Activated CD8-positive, alpha-beta memory T cell treated with anti-CD3 and anti-CD28 coated beads for 48 hours (primary cell): ENCODE measurements around the gene BOD1.

Source experiments
- DNase-seq, 3 experiments: peaks; one replicate each; pipeline ENCODE4 v3.0.0-alpha.2; 2020; ENCODE audit warnings: low read depth in 2 of 3, low spot score in 2 of 3

BOD1 gene

DNA sequence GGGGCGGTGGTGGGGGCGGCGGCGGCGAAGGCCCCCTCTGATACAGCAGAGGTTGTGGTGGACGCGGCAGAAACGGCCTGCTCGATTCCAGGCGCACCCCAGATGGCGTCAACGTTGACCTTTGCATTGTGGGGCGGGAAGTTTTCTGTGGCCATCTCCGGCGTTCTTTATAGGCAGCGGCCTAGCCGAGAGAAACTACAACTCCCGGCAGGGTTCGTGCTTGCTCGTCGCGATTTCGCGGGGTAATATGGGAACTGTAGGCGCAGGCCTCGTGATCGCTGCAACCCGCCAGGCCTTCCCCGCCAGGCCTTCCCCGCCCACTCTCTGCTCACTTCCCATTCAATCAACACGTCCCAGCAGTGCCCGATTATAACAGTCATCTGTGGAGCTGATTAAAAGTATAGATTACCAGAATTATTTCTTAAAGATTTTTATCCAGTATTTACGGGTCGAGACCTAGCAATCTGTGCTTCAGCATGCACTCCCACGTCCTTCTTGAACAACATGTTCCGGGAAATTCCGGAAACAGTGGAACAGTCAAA lies at the start of gene BOD1:
Gene BOD1 (minus strand): TSS at position 74 of the 542 bp plus-strand sequence. CDS start 214 bp downstream, outside the sequence.
- DNase-seq: peak; percentile 58 to 88 (median 76)

DNA sequence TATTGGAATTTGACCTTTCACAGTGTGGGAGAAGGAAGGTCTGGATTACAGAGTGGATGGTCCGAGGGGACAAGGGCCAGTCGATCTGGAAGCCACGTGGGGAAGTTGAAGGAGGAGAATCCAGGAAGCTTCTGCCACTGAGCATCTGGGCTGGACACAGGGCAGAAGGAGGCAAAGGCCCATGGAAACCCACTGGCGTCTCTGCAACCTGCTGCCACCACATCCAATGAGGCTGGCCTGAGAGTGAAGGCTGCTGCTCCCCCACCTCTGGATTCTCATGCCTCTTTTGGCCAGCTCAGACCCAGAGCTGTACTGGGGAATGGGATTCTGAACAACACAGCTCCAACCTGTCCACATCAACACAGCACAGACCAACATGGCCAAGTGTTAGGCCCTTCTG lies 48.9 kb upstream of the BOD1 start:
- DNase-seq: no peak

DNA sequence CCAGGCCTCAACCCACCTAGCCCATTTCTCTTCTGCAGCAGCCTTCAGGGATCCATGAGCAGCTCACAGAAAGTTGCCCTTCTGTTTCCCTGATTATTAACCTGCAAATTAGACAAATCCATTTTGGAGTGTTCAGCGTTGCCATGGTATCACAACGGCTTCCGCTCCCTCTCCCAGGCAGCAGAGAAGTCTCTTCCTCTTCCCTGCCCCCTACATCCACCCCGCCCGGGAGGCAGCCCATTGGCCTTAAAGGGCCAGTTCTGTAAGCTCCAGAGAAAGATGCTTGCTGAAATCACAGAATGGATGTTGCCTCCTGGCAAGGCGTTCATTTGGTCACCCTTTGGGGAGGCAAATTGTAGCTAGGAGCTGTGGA lies 47.7 kb upstream of the BOD1 start:
- no peak for DNase-seq

DNA sequence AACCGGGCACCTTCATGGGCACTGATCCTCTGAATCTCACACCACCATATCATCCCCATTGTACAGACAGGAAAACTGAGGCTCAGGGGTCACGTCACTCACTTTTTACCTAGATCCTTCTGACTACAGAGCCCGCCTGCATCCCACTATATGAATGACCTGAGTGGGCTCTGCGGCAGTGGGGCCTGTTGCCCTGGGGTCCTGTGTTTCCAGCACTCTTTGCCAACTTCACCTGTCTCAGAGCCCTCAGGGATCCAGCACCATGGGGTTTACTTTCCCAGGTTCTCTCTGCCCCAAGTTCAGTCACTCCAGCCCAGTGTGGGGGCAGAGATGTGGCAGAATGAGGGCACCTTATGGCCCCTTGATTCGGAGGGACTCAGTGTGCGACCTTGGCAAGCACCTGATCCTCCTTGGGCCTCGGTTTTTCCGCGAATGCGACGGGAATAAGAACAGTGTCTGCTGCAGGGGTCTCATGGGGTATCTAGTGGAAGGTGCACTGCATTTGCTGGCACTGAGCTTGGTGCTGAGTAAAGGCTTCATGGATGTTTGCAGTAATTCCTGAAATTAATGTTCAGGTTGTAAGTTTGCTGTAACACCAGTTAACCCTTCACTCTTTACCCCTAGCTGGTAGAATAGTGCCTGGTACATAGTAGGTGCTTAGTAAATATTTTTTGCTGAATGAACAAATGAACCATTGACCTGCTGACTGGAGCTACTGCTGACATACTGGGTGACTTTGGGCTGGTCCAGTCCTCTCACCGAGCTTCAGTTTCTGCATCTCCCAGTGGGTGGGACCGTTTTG lies 47.1 kb upstream of the BOD1 start:
- DNase-seq: no peak

DNA sequence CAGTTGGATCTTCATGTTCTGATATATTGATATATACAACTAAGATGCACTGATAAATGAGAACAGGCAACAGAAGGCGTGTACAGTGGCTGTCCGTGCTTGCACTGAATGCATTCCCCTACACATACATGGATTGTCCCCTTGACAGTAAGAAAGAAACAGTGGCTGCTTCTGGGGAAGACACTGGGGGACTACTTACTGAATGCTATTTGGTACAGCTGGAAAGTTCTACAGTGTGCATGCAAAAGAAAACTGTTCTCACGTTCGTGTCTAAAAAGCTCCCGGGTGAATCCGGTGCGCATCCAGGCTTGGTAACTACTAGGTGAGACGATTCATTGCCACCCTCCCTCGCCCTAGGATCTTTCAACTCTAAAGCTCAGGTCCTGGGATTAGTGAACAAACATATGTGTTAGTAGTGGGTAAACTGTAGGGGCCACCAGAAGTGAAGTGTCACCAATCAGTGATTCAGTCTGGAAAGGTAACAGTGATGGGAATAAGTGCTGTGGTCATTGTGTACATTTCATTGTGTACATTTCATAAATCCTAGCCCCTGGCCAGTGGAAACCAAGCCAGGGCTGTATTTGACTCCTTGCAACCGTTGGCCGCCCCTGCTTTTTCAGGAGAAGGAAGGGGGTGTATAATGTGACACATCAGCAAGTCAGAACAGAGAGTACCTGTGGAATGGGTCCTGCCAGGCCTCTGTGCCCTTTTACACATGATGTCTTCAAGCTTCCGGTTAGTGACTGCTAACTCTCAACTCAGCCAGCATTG lies 46.3 kb upstream of the BOD1 start:
- DNase-seq: no peak

DNA sequence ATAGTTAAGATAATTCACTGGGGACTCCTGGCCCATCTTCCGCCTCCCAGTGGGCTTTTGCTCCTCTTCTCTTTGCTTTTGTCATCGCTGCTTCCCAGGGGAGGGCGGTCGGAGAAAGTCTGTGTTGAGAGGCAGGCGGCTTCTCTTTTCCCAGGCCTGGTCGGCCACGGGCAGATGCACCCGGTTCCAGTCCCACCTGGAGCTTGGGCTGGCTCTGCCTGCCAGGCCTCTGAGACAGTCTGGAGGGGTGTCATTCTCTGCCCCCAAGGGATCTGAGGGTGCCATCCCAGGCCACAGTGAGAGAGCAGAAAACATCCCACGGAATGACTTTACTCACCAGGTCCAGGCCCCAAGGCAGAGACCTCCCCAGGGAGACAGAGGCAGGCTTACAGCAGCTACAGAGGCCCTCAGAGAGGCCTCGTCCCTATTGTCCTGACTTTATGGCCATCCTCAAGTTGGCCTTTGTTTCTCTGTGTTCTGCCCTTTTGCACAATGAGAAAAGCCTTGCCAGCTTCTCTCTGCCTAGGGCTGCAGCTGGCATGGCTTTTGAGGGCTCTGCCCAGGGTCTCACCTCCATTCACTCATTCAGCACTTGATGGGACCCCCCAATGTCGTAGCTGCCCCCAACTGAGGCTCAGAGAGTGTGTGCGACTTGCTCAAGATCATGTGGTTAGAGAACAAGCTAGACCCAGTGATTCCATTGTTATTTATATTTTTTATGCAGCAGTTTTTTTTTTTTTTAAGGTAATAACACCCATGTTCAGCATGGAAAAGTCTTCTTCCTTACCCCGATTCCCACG lies 44.2 kb upstream of the BOD1 start:
- DNase-seq: no peak

DNA sequence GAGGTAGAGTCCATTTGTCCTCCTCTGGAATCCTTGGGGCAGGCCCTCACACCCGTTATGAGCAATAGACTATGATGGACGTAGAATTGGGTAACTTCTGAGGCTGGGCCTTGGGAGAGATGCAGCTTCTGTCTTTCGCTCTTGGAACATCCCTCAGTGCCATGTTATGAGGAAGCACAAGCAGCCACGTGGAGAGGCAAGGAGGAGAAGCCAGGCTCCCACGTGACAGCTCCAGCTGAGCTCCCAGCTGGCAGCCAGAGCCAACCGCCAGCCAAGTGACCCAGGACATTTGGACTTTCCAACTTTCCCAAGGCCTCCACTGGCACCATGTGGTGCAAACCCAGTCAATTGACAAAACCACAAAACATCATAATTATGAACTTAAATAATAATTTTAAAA lies 43.0 kb upstream of the BOD1 start:
- DNase-seq: no peak

DNA sequence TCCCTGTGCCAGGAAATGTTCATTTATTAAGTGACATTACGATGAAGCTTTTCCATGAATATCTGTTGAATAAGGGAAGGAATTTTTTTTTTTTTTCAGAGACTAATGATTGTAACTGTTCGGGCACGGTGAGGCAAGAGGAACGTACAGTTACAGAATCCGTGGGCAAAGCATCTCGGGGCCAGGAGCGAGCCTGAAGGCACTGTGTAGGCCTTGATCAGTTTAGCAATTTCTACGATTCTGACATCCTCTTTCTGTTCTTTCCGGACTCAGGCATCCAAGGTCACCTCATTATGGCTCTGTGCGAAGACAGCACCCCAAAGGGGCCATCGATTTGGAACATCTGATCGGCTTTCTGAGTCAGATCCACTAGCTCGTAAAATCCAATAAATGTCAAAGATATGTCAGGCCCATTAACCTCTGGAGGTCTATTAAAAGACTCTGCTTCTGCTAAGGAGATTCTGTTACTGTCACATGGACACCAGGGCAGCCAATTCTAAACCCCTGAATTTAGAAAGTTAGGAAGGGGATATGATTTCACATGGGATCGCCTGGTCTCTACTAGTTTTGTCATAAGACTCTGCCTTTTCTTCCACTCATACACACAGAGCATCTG lies 41.4 kb upstream of the BOD1 start:
- no peak for DNase-seq

DNA sequence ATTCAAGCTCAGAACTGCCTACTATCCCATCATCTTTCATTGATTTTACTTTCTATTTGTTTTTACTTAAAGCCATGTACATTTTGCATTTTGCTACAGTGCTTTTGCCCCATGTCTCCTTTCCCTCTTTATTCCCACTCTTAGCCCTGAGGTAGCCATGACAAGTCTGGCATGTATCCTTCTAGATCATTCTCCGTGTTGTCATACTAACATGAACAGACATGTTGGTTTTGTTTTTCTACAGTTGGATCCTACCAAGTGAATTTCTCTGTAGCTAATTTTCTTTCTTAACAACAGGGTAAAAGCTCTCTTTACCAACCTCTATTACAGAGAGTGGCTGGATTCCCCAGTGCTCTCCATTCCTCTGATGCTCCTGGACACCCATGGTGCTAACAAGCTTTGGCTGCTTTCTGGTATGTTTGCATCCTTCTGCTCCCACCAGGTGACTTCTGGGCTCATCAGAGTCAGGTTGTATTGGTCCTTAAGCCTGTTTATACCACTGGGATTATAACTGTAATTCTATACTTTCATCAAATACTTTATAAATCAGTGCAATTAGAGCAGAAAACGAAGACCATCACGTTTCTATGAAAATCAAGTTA lies 38.8 kb upstream of the BOD1 start:
- no peak for DNase-seq

DNA sequence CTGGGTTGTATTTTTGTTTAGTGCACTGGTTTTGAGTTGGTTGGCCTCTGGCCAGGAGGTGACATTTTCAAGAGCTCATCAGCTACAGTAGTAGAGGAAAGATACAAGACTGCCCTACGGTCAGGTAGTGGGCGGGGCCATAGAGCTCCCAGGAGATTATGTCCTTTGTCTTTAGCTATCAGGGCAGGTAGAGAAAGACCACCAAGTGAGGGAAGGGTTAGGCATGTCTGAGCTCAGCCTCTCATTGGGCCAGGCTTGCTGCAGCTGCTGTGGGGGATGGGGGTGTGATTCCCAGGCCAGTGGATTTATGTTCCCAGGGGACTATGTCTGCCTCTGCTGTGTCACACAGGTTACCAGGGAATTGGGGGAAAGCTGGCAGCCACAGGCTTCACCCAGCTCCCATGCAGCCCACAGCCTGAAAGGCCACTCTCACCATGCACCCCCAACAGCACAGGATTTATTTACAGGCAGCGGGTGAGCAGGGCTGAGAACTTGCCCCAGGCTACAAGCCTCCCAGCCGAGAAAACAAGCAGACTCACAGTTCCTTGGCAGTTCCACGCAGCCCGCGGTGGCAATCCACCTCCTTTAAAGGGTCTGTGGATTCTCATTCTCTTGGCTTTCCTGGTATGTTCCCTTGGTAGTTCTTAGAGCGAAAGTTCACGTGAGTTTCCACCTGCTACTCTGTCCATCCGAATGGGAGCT lies 37.5 kb upstream of the BOD1 start:
- DNase-seq: no peak

DNA sequence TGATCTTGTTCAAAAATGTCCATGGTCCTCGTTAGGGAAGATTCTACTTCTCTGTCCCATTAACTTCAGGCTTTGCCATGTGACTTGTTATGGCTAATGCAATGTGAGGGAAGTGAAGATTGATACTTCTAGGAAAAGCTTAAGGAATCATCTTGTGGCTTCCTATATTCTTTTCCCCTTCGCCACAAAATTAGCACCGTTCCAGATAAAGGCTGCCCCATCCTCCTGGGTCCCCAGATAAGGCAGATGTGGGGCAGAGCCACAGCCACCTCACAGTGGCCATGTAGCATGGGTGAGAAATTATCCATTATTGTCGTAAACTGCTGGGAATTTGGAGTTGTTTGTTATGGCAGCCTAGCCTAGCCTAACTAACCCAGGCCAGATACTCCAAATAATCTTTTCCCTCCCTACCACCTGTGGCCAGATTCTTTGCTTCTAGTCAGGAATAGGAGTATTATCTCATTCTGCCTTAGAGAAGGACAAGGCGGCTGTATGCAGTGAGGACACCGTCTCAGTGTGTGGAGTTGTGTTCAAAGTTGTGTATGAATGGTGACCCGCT lies 31.9 kb upstream of the BOD1 start:
- no peak for DNase-seq

DNA sequence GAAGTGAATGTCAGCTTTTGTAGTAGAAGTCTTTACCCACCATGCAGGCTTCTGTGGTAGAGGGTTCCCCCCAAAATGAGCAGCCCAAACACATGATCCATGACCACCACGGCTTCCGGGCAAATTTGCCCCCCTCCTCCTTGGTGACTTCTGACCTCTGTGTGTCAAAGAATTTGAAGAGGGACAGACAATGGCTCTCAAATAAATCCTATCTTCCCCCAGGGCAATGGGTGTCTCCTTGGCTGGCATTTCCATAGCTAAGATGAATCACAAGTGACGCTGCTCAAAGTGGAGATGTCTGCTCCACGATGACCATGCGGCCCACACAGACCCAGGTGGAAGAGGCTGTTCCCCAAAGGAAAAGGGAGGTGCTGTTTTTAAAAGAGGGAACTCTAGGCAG lies 30.2 kb upstream of the BOD1 start:
- no peak for DNase-seq

DNA sequence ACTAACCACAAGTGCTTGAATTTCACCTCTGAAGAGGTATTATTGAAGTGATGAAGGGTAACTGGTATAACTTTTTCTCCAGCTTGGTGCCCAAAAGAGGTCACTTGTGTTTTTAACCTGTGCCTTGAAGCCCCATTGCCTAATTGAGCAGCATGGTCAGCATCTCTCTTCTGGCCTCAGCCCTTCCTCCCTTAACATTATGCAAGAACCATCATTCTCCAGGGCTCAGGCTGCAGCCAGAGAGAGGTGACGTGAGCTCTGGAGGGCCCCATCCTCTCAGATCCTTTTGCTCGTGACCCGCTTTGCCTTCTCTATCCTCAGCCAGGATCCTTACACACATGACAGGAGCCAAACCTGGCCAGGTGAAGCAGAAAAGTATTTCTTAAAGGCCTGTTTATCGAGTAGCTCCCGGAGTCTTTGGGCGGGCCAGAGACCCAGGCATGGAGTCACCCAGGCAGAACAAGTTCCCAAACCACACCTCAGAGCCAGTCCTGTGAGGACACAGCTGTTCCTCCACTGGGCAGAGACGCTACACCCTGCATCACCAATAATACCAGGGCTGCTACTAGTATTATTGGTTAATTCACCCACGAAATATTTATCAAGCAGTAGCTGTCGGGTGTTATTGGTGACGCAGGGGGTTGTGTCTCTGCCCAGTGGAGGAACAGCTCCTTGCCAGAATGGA lies 29.6 kb upstream of the BOD1 start:
- no peak for DNase-seq

DNA sequence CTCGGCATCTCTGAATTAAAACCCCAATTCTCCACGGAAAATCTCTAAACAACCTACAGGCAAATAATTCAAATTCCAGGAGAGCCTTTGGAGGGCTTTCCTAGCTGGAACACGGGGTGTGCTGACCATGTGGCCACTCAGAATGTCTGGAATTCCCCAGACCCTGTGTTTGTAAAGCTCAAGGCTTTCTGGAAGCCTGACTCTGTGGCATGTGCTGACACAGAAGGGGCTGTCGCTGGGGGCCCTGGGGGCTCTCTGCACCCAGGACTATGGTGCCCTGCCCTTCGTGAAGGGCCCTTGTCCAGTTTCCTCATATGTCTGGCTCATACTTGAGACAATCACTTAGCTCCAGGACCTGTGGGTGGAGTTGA lies 29.0 kb upstream of the BOD1 start:
- no peak for DNase-seq

DNA sequence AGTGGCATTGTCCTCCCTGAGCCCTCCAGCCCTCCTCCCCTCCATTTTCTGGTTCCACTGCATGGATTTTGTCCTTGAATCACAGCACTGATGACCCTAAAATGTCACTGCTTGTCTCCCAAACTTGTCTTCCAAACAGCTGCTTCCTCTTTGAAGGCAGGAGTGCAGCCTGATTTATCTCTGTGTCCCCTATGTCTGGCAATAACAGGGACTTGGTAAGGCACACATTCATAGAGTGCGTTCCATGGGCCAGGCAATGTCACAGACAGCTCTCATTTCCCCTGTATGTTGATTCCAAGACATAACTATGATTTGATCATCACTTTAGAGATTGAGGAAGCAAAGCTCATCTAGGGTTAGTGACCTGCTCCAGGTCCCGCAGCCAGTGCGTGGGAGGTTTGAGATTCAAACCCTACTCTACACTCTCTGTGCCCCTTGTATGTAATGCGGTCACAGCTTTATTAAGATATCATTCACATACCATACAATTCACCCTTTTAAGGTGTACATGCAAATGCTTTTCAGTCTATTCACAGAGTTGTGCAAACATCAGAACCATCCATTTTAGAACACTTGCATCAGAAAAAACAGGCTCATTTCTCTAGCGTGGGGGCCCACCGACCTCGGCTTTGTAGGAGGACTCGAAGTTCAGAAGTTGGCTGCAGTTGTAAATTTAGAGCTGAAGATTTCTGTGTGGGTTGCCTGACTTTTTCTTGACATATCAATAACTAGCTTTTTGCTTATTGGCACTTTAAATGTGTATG lies 28.4 kb upstream of the BOD1 start:
- DNase-seq: no peak

DNA sequence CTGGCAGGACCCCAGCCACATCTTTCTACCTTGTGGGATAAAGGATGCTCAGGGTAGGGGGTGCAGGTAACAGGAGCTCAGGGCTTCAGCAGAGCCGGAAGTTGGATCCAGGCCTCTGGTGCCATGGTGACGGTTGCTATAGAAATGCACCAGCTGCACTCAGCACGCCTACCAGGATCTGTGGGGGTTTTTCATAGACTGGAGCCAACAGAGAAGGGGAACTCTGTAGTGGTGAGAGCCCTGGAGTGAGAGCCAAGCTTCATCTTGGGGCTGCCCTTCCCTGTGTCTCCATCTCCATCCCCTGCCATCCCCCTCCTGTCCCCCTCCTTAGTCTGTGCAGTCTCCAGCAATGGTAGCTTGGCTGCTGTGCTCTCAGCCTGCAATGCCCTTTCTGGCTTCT lies 27.5 kb upstream of the BOD1 start:
- no peak for DNase-seq

DNA sequence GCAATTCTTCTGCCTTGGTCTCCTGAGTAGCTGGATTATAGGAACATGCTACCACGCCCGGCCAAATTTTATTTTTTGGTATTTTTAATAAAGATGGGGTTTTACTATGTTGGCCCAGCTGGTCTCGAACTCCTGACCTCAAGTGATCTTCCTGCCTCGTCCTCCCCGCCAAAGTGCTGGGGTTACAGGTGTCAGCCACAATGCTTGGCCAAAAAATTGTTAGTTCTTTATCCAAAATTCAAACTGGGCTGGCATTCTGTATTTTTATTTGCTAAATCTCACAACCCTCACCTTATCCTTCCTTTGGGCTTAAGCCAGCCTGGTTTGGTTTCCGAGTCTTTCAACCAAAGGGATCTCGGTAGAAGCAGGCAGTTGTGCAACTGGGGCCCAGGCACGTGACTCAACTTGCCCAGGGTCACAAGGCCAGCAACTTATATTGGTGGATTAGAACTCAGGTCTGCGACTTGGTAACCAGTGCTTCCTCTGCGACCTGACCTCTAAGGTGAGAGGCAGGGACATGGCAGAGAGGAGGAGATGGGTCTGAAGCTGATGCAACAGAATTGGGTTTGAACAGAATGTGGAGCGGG lies 26.5 kb upstream of the BOD1 start:
- no peak for DNase-seq

DNA sequence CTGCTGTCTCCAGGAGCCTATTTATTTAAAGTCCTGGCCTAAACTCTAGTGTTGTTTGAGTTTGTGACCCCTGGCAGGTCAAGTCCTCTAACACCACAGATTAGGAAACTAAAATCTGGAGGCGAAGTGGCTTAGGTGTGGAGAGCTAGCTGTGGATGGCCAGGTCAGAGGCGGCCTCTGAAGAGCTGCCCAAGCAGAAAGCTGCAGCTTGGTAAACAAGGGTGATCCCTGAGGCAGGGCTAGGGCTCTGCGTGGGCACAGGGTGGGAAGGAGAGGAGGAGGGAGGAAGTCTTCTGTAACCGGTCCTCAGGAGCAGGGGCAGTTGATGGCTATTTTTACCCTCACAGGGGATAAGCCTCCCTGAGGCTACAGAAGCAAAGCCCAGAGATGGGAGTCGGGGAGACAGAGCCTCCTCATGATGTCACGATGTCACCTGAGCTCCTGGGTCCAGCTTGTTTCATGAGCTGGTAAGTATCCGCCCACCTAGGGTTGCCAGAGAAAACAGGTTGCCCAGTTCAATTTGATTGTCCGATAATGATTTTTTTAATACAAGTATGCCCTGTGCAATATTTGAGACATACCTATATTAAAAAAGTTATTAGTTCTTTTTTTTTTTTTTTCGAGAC lies 25.9 kb upstream of the BOD1 start:
- no peak for DNase-seq
